GM18507 (cell line): ENCODE results near the gene OLA1.

Source experiments
- DNase-seq: peaks from one replicate; pipeline ENCODE4 v3.0.0; 2011; ENCODE audit warnings: low read depth; ENCODE audit not compliant: insufficient read length; ENCODE audit errors: extremely low spot score
- FAIRE-seq: peaks from 2 replicates; lab custom pipeline; 2011; peaks lifted over from hg19 to GRCh38; lab: Jason Lieb, UNC

The OLA1 gene

DNA sequence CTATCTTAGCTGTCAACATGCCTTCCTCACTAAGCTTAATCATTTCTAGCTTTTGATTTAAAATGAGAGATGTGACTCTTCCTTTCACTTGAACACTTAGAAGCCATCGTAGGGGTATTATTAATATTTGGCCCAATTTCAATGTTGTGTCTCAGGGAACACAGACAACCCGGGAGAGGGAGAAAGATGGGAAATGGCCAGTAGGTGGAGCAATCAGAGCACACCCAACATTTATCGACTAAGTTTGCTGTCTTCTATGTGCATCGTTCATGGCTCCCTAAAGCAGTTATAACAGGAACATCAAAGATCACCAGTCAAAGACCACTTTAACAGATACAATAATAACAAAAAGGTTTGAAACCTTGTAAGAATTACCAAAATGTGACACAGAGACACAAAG lies 110.2 kb downstream of the OLA1 start:
- no peak for FAIRE-seq
- DNase-seq, result no peak

DNA sequence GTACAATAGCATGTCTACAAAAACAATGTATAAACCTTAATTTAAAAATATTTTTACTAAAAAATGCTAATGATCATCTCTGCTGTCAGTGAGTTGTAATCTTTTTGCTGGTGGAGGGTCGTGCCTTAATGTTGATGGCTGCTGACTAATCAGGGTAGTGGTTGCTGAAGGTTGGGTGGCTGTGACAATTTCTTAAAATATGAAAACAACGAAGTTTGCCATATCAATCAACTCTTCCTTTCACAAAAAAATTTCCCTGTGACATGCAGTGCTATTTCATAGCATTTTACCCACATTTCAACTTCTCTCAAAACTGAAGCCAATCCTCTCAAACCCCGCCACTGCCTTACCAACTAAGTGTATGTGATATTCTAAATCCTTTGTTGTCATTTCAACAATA lies 112.4 kb downstream of the OLA1 start:
- DNase-seq (no peak), FAIRE-seq (no peak)

DNA sequence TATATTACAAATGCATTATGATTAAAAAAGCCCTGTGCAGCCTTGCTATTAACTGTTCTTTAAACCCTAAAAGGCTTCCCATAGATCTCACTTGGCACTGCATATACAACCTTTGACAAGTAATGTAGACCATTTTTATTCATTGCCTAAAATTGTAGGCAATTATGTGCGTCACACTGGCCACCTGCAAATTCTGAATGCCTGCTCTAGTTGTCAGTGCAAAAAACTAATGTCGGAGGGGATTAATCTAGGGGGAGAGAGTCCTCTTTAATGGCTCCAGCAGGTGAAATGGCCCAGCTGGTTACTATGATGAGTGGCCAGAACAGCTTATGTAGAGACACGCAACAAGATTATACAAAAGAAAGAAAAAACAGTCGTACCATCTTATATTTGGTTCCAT lies 123.2 kb downstream of the OLA1 start:
- FAIRE-seq (no peak), DNase-seq (no peak)

DNA sequence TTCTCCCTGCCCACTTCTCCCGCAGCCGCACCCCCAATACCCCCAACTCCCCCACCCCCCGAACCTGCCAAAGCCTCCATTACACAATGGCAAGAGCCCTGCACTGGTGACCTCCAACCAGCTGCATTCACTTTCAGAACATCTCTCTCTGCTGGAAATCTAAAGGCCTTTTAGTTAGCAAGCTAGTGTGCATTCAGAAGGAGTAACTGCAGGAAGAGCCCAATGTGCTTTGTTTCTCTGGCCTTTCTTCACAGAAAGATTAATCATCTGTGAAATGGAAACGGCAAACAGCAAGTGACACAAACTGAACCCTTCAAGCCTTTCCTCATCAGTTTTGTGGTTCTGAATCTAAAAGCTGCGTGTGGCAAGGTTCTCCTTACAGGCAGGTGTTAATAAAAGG lies 124.2 kb downstream of the OLA1 start:
- DNase-seq (no peak), FAIRE-seq (no peak)

DNA sequence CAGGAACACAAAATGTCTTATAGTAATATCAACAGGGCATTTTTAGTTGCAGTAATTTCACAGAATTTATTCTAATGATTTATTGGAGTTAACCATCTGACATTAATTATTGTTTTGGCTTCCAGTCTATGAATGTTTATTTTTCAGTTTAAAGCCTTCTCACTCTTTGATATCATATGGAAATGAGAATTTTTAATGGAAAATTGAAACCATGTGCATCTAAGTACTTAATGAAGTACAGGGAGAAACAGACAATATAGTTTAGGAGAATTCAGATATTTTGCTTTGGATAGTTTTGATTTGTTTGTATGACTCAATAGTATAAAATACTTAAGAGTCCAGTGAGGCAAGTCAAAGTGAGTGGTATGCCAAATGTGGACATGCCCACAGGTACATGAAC lies 126.1 kb downstream of the OLA1 start:
- no peak for FAIRE-seq

DNA sequence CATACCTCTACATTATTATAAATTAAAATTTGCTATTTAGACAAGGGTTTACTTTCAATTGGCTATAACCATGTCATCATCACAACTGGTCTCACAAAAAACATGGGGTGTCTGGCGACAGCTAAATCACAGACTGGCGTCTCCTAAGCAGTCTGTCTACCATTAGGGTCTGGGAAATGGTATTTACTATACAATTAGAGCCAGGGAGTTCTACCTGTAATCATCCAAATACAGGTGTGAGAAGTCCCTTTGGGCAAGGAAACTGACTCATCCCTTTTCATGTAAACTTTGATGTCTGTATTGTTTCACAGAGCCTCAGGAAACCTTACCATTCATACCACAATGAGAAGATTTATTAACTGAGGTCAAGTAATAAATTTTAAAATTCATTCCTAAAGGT lies 126.7 kb downstream of the OLA1 start:
- no peak for FAIRE-seq
- no peak for DNase-seq

More for the DNA sequence above, 126.1 kb downstream of the OLA1 start:
- no peak for DNase-seq

DNA sequence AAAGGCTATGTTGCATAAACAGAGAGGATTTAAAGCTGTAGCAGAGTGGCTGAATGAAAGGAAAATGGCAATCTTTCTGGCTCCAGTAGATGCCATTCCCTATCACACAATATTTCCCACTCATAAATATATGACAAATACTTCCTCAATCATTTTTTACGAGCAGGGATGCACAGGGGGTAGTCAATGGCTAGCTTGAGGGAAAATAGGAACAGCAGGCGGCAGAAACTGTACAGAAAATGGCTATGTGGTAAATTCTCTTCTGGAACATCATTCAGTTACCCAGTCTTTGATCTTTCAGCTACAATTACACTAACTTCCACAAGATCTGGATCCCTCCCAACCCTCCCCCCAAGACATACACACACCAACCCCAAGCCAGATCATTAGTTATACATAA lies 127.2 kb downstream of the OLA1 start:
- FAIRE-seq (no peak), DNase-seq (no peak)

DNA sequence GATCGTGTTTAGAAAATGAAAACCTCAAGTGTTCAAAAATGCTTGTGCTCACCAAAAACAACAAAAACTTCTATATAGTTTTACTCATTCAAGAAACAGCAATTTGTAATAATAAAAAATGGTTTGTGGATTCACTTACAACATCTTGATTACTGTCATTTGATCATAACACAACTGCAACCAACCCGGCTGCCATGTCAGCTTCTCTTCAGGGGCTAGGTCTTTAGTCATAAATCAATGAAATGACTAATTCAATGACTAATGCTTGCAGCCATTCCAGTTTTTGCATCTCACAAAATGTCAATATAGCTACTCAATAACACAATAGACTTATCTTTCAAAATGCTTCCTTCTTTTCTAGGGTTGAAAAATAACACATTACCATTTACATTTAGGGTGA lies 128.0 kb downstream of the OLA1 start:
- no peak for FAIRE-seq
- DNase-seq, result no peak

DNA sequence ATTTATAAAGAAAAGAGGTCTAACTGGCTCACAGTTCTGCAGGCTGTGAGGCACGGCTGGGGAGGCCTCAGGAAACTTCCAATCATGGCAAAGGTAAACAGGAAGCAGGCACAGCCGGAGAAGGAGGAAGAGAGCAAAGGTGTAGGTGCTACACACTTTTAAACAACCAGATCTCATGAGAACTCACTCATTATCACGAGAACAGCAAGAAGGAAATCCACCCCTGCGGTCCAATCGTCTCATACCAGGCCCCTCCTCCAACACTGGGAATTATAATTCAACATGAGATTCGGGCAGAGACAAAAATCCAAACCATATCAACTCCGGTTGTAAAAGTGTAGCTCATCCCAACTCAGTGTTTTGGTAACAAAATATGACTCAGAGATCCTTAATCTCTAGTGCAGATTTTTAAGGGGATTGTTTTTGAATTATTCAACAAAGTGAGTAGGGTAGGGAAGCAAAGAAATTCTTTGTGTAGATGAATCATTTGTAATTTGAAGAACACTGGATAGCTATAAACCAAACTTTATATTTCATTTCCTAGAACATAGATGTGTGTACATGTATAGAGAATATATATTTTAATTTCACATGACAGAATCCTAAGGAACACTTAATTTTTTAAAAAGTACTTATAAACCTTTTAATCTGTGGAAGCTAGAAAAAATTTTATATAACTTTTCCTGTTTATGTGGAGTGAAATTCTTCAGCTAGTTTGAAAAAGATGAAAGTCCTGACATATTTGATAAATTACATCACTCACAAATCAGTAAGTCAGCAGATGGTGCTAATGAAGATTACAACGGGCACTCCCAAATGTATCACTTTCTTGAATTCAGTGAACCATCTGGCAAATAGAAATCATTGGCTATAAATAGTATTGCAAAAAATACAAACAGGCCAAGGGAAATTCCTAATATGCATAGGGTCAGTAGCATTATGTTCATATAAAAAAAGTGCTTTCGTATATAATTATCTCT lies 130.1 kb downstream of the OLA1 start:
- no peak for DNase-seq
- FAIRE-seq, result no peak

DNA sequence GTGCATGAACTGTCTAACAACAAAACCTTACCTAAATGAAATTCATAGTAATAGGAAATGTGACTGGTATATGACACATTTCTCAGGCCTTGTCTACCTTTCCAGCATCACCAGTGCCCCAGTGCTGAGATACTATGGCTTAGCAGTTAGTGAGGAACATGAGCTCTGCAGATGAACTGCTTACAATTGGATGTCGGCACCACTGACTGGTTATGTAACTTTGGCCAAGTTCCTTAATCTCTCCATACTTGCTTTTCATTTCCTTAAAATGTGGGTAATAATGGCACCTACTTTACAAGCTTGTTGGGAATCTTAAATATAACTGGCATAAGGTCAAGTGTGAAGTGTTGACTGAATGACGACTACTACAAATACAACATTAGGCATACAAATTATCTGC lies 136.3 kb downstream of the OLA1 start:
- FAIRE-seq, result no peak
- no peak for DNase-seq

DNA sequence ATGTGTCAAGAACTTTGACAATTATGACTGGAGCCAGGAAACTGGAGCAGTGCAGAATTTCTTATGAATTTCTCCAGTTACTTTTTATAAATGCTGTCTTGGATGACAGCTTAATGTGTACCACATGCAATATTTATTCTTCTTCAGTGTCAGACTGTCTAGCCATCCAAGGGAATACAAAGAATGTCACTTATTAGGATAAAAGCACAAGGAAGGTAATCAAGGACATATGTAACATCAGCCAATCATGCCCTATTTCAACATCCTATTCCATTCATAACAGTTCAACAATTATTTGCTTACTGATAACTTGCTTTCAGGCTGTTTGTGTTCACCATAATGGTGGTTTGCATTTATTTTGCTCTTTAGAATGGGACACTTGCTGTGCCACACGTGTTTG lies 139.8 kb downstream of the OLA1 start:
- DNase-seq, result no peak

DNA sequence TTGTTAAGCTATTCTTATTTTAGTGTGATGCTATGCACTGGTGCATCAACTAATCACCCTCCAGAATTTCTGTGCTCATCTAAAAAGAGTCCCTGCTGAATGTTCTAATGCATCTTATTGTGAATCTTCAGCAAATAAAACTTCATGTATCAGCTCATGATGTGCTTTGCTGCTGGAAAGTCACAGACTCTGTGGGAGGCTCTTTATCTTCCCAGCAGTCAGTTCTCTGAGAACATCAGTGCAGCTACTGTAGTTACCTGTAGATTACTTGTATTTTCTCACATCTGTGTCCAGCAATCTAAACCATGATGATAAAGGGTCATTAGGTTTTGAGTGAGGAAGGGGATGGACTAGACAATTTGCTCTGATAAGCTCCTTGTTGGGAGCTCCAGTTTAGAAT lies 141.6 kb downstream of the OLA1 start:
- FAIRE-seq (no peak), DNase-seq (no peak)

More for the DNA sequence above, 139.8 kb downstream of the OLA1 start:
- no peak for FAIRE-seq

DNA sequence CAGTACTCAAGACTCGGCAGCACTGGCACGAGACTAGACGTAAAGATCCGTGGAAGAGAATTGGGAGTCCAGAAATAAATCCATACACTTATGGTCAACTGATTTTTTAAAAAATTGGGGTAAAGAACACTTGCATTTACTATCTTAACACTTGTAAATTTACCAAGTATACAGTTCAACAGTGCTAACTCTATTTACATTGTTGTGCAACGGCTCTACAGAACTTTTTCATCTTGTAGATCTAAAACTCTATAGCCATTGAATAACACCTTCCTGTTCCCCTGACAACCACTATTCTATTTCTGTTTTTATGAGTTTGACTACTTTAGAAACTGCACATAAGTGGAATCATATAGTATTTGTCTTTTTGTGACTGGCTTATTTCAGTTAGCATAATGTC lies 153.8 kb downstream of the OLA1 start:
- no peak for FAIRE-seq

DNA sequence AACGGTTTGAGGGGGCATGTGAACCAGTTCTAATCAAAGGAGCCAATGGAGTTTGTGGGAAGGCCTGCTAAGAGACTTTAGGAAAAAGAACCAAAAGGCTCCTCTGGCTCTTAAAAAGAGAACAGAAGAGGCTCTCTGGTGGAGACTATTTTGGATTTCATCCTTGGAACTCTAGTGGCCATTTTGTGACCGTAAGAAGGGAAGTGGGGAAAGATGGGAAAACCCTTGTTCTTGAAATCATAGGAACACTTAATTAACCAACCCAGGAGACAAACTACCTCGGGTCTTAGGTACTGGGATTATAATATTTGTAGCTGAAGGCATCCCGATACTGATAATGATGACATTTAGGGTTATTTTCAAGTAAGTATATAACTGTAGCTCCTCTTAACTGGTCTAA lies 157.9 kb downstream of the OLA1 start:
- DNase-seq (no peak), FAIRE-seq (no peak)

More for the DNA sequence above, 153.8 kb downstream of the OLA1 start:
- DNase-seq, result no peak

DNA sequence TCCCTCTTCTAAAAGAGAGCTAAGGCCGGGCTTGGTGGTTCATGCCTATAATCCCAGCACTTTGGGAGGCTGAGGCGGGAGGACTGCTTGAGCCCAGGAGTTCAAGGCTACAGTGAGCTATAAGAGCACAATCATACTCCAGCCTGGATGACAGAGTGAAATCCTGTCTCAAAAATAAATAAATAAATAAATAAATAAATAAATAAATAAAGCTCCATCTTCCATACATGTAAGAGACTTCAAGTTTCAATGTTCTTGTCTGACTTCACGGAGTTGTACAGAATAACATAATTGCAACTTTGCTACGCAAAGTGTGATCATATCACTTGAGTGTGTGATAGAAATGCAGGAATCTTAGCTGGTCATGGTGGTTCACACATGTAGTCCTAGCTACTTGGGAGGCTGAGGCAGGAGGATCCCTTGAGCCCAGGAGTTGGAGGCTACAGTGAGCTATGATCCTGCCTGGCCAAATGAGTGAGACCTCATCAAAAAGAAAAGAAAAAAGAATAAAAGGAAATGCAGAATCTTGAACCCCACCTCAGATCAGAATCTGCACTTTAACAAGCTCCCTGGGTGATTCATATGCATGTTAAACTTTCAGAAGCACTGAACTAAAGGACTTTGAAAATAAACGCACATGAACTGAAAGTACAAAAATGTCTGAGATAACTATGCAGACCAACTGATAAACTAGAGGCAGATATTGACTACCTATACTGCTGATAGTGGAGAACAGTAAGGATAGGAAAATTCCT lies 159.4 kb downstream of the OLA1 start:
- no peak for FAIRE-seq
- no peak for DNase-seq

DNA sequence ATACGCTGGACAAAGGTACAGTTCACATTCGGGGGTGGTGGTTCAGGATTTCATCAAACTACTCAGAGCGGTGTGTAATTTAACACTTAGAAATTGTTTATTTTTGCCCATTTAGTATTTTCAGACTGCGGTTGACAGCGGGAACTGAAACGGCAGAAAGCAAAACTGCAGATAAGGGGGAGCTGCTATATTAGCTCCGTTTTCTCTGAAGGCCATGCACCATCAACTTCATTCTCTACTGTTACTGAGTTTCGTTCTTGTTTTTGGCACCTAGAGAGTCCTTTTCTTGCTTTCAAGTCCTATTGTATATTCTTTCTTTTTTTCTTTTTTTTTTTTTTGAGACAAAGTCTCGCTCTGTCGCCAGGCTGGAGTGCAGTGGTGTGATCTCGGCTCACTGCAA lies 161.6 kb downstream of the OLA1 start:
- no peak for FAIRE-seq
- DNase-seq, result no peak

DNA sequence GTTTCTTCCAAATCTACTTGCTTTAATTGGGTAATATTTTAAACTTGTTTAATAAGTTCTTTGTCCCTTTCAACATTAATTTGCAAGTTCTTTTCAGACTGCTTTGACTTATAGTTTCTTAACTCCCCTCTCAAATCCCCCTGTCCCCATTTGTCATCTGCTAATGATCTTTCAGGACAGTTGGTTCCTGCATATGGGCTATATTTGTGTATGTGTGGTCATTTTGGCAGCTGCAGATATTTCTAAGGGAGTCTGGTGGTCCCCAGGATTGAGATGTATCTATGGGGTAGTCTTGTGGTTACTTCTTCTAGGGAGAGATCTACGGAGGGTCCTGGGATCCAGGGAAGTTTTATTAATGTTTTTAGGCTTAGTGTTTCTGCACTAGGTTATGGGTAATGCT lies 162.6 kb downstream of the OLA1 start:
- FAIRE-seq, result no peak
- no peak for DNase-seq

DNA sequence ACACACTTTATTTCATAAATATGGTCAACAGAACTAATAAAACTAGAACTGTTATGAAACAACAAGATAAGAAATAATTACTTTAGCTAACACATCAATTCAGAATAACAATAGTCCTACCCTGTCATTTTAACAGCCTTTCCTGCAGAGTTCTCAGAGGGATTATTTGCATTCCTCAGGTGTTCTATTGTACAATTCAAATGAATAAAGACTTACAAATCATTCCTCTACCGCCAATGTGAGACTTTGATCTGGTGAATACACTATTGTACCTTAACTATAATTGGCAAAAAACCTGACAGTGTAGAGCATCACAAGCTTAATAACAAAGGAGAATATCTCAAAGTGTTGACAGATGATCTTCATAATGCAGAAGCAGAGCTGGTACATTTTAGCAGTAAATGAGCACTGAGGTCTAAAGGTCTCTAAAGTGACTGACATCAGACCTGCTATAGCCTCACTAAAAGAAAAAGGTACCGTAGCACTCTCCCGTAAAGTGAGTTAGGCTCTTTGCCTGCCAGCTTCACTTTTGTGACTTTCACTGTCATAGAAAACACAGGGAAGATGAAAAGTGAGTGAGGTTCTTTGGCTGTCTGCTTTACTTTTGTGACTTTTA lies 164.4 kb downstream of the OLA1 start:
- FAIRE-seq (no peak), DNase-seq (no peak)

DNA sequence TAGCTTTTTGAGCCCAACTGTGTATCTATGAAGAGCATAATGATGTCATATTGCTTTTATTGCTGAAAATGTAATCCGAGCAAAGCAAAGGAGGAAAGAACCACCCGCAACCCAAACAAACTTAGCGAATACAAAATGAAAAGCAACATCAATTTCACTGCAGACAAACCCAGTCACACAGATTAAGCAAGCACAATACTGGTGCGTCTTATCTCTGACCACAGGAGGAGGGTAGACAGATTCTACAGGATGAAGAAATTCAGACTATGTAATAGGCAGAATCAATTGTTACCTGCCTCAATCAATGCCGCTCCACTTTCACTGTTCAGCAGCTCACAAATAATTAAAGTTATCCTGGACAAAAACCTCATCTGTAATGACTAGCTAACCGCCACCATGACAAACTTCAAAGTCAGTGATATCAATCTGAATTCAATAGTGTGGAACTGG lies 167.6 kb downstream of the OLA1 start:
- DNase-seq, result no peak
- no peak for FAIRE-seq

DNA sequence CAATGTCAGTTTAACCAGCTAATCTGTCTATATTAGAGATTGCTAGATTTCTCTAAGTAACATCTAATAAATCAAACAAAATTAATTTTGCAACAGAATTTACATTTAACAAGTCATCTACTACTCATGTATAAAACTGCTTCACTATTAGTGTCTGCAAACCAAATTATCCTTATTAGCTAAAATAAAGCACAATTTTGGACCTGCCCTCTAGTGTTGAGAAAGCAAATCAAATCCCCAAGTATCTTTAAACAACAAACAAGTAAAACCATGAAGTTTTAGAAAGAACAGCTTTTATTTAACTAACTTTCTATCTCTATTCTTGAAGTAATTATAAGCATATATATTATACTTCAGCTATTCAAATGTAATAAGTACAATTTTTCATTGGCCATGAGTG lies 170.1 kb downstream of the OLA1 start:
- FAIRE-seq (no peak), DNase-seq (no peak)
